NCI-H2081 (cell line): Measurements from ENCODE around the gene WNT5B.

Source experiments
- DNase-seq, 2 experiments: peaks; one replicate each; lab custom pipeline; 2025; lab: John Stamatoyannopoulos, UW

WNT5B gene

DNA sequence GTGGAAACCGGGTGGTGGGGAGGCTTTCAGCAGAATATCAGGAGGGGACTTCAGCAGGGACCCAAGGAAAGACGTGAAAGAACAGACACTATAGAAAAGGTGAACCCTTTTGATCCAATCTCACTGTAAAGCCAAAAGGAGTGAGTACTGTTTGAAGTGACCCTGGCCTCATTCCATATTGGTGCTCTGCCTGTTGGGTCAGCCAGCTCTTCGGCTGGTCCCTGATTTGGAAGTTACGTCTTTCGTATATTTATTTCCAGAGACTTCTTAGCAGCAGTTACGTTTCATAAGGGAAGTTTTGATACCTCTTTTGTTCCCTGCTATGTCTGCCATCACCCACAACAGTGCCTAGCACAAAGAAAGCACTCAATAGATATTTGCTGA lies 21.9 kb downstream of the WNT5B start:
- no peak for DNase-seq

DNA sequence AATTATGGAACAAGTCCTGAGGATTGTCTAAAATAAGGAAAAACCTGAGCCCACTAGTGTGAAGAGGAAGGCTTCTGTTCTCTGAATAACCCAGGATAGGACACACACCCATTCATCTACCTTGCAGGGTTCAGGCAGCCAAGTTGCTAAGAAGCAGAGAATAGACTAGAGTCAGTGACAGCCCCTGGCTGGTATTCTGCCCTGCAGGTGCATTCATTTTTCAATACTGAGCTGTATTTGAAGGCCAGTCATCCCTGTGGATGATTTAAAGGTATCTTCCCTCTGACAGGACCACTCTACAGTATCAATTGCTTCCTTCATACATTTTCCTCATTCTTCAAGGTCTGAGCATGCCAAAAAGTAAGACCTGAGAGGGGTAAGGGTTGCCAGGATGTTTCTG lies 22.9 kb downstream of the WNT5B start:
- DNase-seq: no peak

DNA sequence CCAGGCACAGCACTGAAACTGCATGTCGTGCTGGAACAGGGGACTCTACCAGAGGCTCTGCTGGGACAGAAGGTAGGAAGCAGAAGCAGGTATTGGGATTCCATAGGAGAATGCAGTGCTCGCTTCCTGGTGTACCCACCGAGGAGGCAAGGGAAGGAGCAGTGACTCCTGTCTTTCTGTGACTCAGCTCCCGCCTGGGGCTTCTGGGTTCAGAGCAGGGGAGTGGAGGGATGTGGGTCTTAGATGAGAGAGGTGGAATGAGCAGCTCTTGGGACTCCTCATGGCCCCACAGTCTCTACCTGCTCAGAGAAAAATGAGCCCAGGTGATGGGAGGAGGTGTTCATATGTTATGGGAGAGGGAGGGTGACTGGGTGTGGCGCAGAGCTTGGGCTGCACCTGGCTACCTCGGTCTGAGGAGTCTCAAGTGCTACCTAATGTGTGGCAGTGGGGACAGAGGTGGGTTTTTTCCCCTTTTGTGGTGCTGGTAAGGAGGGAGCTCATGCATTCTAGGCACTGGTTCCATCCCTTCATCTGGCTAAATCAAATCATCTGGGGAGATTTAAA lies 26.3 kb downstream of the WNT5B start:
- DNase-seq: no peak

DNA sequence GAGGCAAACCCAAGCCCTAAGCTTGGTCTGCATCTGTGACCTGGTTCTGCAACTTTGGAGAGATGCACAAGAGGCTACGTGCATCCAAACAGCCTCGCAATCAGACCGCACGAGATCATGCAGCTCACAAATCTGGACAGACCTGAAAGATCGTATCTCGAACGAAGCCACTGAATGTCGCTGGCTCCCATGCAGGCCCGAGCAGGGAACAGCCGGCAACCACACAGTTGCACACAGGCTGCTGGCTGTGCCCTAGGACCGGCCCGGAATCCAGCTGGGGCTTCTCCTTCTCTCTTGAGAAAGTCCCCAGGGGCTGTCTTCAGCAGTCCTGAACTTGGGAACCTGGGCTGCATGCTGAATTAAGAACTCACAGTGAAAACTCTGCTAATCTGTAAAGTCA lies 27.9 kb downstream of the WNT5B start:
- no peak for DNase-seq

DNA sequence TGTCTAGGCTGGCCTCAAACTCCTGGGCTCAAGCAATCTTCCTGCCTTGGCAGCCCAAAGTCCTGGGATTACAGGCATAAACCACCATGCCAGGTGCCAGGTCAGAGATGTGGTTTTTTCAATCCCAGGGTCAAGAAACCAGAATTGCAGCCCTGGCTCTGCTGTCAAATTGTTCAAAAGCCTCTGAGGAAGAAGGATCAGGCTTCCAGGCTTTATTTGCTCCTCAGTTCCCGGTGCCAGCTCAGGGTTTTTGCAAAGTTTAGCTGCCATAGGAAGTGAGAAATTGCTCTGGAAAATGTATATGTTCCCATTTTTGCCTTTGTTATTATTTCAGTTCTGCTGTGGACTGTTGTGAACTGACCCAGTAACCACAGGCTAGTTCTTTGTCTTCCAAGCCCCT lies 28.7 kb downstream of the WNT5B start:
- no peak for DNase-seq

DNA sequence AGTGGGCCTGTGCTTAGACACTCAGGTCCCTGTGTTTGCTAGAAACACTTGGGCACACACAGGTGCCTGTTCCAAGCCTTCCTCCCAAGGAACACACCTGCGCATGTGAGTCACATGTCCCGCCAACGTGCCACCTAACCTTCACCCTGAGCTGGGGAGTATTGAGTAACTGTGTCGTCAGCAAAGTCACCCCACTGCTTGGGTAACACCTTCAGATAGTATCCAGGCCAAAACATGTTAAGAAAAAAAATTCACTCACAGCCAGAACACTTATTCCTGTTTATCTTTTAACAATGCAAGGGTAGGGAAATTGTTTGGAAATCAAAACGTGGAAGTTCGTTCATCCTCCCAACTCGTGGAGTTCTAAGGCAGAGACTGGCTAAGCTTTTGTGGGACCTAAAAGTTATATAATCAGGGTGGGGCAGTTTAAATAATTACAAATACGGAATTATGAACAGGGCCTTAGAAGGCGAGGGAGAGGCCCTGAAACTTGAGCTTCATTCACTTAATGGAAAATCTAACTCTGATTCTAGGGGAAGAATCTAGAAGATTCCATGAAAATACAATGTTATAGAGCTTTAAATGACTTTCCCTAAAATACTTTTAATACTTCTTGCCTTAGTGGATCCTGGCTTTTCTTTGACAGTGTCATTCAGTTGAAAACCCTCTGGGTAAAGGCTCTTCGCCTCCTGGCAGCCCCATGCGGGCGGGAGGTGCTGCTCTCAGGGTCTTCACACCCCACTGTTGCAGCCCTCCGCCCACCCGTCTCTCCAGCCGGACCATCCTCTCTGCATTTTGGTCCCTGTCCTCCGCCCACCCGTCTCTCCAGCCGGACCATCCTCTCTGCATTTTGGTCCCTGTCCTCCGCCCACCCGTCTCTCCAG lies 31.5 kb downstream of the WNT5B start:
- no peak for DNase-seq

DNA sequence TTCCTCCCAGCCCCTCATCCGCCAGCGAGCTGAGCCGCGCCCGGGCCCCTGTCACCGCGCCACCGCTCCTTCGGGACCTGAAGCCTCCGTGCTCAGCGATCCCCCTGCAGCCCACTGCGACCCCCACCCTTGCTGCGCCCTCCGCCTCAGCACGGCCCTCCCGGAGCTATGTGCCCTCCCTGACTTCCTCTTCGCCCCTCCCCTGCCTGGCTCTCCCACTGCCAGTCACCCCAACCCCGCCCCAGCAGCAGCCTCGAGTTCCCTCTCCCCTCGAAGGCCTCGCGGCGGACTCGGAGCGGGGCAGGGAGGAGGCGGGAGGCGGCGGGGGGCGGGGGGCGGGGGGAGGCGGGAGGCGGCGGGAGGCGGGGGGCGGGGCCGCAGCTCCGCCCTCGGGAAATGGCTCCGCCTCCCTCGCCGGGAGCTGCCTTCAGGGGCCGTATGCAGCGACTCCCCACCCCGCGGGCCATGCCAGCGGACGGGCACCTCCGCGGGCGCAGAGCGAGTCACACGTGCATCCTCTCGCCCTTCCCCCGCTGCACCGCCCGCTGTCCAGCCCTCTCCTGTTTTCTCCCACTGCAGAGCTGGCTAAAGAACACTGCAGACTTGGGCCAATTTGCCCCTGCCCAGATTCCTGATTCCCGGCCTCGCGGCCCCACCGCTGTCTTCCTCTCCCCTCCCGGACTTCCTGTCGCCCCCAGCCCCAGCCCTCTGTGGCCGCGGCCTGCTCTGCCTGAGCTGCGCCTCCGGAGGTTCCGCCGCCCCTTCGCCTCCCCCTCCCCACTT lies 32.7 kb downstream of the WNT5B start:
- DNase-seq: peak; percentile 78 to 84

DNA sequence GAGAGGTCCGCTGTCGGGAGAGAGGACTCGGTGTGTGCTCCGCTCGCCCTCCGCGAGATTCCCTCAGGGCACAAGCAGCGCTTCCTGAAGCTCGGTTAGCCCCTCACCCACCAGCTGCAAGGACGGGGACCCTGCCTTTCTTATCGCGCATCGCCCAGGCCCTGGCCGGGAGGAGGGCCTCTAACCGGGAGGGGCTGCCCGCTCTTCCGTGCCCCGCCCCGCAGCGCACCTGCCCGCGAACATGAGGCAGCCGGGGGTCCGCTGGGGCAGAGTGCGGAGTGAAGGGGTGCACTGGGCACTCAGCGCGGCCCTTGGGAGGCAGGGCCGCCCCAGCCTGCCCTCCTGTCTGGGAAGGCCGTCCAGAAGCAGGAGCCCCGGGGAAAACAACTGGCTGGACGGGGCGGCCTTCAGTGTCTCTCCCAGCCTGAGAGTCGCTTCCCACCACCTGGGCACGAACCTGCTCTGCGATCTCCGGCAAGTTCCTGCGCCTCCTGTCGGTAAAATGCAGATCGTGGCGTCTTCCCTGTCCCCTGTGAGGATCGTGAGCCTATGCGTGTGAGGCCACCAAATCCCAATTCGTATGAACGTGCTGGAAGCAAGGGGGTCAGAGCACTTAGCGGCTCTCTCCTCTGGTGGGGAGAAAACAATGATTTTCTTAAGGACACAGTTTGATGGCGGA lies 33.9 kb downstream of the WNT5B start:
- DNase-seq: no peak

DNA sequence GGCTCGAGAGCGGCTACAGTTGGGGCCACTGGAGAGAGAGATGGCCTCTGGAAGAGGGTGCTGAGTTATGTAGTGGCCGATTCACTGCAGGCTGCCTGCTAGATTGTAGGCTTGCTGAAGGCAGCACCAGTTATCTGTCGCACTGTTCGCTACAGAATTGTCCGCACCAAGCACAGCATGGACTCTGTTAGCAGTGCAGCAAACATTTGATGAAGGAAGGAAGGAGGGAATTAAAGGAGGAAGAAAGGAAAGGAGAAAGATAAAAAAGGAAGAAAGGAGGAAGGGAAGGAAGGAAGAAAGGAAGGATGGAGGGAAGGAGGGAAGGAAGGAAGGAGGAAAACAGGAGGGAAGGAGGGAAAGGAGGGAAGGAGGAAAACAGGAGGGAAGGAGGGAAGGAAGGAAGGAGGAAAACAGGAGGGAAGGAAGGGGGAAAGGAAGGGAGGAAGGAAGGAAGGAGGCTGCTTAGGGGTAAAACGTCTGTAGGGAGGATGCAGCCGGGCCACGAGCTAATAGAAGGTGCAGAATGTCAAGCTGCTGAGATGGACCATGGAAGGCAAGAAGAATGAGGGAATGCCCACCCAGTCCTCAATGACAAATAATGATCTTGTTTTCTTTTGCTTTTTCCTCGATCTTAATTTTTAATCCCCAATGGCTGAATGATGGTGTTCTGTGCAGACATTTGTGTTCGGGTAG lies 34.6 kb downstream of the WNT5B start:
- no peak for DNase-seq

DNA sequence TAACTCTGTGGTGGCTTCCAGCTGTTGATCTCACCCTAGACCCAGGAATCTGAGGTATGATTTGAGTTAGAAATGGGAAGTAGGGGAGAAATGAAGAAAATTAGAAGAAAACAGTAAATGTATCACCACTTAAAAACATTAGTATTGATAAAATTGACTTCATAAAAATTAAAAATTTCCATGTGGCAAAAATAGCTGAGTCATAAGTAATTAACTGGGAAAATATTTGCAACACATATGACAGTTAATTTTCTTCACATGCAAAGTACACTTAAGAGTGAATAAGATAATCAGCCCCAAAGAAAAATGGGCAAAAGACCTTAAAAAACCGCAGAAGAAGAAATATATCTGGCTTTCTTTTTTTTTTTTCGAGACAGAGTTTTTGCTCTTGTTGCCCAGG lies 36.3 kb downstream of the WNT5B start:
- DNase-seq: no peak

DNA sequence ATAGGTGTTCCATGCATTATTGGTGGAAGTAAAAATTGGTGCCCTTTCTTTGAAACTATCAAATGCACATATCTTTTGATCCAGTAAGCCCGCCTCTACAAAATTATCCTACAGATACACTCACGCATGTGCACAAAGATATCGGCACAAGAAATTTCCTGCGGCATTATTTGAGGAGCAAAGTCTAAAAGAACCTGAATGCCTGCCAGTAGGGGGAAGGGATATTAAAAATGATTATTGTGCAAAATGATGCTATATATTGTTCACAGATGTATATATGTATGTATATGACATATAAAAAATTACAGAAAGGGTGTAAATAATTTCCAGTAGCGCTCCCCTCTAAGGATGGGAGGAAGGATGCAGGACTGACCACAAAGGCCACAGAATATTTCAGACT lies 37.2 kb downstream of the WNT5B start:
- no peak for DNase-seq

DNA sequence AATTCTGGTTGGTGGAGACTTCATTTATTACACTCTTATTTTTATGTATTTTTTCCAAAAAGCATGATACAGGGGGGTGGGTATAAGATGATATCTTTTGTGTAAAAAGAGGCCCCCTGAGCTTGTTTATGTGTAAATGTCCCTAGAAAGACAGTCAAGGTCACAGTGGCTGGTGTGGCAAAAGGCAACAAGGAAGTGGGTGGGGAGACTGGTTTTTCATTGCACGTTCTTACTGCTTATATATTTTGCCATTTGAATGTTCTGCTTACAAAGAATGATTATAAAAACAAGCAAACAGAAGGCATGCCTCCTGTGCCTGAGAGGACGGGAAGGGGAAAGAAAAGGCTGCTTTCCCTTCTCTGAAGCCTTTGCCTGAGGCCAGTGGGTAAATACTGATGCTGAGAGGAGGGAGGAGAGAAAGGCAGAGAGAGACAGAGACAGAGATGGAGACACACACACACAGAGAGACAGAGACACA lies 37.7 kb downstream of the WNT5B start:
- DNase-seq: no peak

DNA sequence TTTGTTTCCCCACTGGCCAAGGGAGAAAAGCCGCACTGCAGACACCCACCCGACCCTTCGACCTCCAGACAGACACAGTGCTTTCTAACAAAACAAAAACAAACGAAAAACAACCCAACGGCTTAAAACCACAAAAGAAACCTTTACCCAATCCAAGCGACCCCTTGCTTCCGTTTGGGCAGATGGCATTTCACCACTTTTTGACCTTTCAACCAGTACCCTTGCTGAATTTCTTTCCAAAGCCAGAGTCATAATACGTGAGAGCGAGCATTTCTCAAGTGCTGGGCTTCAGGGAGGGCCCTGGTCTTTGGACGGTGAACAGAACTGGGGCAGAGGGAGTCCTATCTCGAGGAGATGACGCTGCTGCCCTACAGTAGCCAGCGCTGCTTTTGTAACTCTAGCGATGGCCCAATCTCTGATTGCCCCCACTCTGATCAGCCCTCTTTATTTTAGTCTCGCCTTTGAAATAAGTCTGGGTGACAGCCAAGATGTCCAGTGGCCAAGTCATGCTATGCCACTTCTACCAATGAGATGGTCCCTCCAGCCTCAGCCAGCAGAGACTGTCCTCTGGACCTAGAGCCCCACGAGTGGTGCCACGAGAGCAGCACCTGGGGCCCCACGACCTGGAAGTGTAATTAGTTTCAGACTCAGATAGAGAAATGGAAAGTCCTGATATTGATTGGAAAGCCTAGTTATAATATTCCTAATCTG lies 40.0 kb downstream of the WNT5B start:
- no peak for DNase-seq

DNA sequence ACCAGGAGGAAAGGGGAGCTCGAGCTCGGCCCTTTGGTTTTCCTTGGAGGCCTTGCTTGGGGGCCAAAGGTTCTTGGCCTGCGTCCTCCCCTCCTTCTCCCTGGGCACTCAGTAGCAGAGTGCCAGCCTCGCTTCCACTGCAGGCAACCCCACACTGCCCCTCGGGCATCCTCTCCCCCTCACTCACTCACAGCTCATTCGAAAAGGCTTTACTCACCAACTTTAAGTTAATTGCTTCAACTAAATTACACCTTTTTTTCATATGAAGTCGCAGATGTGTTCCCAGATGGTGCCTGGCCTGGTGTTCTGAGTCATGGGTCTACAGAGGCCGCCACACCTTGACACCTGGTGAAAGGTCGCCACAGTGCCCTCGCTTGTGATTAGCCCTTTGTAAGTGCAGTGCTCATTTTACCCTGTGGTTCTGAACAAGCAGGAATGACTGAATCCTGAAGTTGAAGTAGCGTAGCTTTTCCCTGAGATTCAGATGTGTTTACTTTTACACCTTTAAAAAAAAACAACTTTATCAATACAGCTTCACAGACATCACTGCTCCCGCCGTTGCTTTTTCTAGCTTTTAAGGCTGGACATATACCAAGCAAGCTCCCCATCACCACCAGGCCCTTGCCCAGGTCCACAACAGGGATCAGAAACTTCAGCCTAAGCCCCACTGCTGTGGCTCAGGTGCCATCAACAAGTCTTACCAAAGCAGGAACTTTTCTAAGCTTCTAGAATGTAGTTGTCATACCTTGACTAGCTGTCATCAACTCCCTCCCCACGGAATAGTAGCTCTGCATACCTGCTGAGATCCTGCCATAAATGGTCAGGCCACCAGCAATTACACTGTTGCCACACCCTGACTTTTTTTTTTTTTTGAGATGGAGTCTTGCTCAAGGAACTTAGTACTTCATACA lies 41.6 kb downstream of the WNT5B start:
- no peak for DNase-seq

DNA sequence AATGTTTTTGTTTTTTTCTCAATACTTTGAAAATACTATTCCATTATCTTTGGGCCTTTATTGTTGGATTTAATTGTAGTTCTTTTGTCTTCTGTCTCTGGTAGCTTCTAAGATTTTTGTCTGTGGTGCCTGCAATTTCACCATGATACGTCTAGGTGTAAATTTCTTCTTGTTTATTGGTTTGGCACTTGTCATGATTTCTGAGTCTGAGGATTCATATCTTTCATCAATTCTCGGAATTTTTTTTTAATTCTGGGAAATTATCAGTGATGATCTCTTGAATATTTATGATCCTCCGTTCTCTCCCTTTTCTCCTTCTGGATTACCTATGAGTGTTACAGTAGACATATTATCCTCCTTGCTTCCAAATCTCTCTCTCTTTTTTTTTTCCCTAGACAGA lies 47.0 kb downstream of the WNT5B start:
- no peak for DNase-seq

DNA sequence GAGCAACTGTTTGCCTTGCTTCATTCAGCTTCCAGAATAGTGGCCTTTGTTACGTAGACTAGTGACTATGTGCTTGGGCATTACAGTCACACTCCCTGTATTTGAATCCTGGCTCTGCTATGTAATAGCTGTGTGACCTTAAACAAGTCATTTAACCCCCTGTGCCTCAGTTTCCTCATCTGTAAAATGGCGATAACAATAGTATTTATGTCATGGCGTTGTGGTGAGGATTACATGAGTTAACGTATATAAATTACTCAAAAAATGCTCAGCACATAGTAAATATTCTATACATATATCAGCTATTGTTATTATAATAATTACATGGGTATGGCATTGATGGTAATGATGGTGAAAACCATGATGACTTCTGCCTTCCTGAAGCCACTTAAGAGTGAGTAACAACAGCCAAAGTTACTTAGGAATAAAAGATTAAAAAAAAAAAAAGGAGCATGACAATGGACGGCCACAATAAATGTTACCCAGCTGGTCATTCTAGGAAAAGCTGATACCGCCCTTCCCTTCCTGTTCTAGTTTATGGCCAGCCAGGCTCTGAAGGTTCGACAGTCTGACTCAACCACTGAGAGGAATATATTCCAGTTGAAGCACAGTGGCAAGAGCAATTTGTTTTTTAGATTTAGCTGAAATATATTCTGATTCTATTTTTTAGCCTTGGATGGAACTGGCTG lies 51.9 kb downstream of the WNT5B start:
- no peak for DNase-seq

DNA sequence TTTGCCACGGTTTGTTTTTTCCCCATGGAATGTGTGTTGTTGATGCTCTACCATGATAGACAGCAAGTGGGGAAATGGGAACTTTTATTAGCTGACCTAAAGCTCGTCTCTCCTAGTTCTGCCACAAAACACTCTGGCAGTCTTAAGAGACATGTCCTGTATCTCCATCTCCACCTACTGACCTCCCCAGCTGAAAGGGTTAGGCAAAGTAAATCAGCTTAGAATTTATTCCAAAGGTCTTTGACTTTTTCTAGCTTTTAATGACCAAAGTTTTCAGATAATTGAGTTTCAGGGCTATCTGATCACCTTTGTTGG lies 52.4 kb downstream of the WNT5B start:
- no peak for DNase-seq

DNA sequence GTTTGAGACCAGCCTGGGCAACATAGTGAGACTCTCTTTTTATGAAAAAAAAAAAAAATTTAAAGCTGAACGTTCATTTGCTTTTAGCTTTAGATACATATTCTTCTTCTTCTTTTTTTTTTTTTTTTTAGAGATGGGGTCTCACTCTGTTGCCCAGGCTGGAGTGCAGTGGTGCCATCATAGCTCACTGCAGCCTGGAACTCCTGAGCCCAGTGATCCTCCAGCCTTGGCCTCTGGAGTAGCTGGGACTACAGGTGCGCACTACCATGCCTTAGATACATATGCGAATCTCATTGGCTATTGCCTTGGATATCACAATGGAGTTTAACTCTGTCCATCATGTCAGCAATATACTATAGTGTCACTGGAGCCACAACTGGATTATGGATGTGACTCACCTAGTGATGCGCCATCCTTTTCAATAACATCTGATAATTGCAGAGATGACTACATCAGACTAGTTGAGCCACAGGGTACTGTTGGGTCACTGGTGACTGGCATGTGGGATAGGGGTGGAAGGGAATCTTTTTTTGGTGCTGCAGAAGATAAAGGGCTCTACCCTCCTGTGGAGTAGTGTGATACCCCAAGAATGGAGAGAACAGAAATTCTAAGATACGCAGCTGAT lies 59.2 kb downstream of the WNT5B start:
- no peak for DNase-seq

DNA sequence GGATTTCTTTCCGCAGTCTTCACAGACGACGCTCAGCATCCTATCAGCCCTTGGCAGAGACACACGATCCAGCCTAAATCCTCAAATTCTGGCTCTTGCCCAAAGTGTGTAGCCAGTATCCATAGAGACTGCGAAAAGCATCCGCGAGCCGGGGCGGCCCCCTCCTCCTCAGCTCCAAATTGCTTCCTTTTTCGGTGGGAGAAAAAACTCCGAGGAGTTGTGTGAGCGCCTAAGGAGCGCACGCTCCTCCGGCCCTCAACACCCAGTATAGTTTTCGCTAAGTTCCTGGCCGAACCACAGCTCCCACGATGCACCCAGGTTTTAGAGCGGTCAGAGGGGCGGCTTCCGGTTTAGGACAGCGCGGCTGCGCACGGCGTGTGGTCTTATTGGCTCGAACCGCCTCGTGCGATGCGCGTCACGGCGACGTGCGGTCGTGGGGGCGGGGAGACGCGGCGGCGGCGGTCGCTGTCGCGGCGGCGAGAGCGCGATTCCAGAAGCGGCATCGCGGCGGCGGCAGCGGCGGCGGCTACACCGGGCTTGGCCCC lies 61.6 kb downstream of the WNT5B start, which contains the start of gene ADIPOR2:
ADIPOR2 (plus strand) TSS at position 493 of the 545 bp plus-strand sequence. CDS start 63,274 bp downstream, outside the sequence.
- peak; percentile 96 to 98 for DNase-seq
